Measurements from ENCODE around the gene QRICH1. TPM values are rescaled to one million over a fixed set of nuclear protein-coding genes. Genes with fewer than 3 reads are reported as not detected.

QRICH1 gene
- polyA plus RNA-seq, 12 donors: 46.8 to 246 (median 61.4) TPM

- DNase-seq: no peak
Observed at GRCh38 chr3:49034650-49035049, 59.2 kb downstream of the QRICH1 start.

GRCh38 chr3:49032646-49033304 lies 61.1 kb downstream of the QRICH1 start:
- no peak for DNase-seq

- DNase-seq: no peak
Observed at GRCh38 chr3:49030321-49030720, 63.5 kb downstream of the QRICH1 start.

DNA sequence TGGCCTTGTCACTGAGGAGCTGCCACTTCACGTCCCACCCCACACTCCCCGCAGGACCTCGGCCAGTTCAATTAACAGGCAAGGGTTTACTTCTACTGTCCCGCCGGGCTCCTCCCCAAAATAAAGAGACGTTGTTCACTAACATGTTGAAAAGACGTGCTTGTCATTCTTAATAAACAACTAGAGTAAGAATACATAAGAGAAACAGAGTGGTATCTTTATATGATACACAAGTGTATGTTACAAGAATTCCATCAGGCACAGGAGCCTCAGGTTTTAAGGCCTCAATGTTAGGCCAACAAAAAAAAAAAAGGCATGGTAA lies 64.3 kb downstream of the QRICH1 start:
- DNase-seq: no peak

DNA sequence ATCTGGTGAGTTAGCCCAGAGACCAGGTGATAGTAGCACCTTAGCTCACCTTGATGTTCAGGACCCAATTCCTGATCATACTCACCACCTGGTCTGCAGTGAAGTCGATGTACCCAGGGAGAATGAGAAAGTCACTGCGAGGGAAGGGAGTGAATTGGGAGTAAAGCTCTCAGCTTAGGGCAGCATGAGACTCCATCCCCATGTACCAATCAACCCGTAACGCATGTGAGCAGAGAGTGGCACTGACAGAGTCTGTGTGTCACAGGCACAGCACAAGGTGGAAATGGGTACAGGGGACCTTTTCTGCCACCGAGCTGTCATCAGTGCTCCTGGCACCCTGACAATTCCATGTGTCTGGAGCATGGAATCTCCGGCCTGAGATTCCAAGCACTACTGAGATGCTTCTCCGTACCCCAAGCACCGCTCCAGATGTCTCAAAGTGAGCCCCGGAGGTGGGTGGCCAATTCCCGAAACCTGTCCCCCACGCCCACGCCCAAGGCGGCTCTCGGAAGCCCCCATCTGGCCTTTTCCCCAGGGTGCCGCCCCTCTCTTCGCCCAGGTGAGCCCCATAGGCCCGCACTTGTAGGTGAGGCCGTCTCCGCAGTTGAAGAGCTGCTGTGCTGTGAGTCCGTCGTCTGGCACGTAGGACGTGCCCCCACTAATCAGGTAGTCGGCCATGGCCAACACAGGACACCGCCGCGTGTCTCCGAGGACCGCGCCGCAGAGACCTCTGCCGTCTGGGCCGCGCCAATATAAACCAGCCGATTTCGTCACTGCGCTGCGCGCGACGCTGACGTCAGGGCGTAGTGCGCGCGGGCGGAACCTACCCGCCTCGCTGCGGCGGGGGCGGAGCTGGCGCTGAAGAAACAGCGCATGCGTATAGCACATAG lies 65.0 kb downstream of the QRICH1 start, which contains the start of gene IMPDH2:
TSS of gene IMPDH2 (minus strand) at position 726 of the 890 bp plus-strand sequence. CDS start at position 678, 48 bp downstream.
- peak; percentile 95 for DNase-seq

DNA sequence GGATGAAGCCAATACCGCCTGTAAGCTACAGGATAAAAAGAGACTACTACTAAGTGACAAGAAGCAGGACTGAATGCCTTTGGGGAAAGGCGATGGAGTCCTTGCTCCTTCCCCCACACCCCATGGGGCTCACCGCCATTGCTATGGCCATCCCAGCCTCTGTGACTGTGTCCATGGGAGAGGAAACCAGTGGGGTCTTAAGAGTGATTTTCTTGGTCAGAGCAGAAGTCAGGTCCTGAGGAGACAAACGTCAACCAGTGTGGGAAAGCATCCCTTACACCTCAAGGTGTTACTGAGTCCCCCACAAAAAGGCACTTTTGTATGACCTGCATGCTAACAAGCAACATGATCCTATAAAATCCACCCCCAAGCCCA lies 65.6 kb downstream of the QRICH1 start:
- no peak for DNase-seq

- no peak for DNase-seq
Observed at GRCh38 chr3:49027634-49028033, 66.2 kb downstream of the QRICH1 start.

GRCh38 chr3:49026536-49026935 lies 67.3 kb downstream of the QRICH1 start:
- no peak for DNase-seq

GRCh38 chr3:49025793-49026520 lies 67.9 kb downstream of the QRICH1 start:
- no peak for DNase-seq

GRCh38 chr3:49025005-49025792 lies 68.7 kb downstream of the QRICH1 start:
- no peak for DNase-seq

- no peak for DNase-seq
Observed at GRCh38 chr3:49024449-49024848, 69.4 kb downstream of the QRICH1 start.

DNA sequence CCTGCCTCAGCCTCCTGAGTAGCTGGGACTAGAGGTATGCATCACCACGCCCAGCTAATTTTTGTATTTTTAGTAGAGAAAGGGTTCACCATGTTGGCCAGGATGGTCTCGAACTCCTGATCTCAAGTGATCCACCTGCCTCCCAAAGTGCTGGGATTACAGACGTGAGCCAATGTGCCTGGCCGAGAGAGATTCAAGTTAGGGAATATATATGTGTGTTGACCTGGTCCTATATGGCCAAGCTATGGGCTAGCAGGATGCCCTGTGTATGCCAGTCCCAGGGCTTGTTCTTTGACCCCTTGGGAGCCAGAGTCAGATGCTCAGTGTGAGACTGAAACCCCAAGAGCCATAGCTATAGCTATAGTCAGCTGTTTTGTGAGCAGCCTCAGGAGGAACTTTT lies 70.1 kb downstream of the QRICH1 start:
- no peak for DNase-seq

- no peak for DNase-seq
Observed at GRCh38 chr3:49022688-49023171, 71.1 kb downstream of the QRICH1 start.

- DNase-seq: peak; percentile 95
Observed at GRCh38 chr3:49021813-49022687, 71.8 kb downstream of the QRICH1 start, which contains the start of gene NDUFAF3. NDUFAF3 (plus strand) TSS chr3:49022121; CDS start chr3:49022145, 24 bp downstream.

- DNase-seq: peak; percentile 99
Observed at GRCh38 chr3:49021213-49021812, 72.6 kb downstream of the QRICH1 start.

- DNase-seq: no peak
Observed at GRCh38 chr3:49020330-49021212, 73.3 kb downstream of the QRICH1 start.

GRCh38 chr3:49019941-49020329 lies 73.9 kb downstream of the QRICH1 start:
- no peak for DNase-seq

DNA sequence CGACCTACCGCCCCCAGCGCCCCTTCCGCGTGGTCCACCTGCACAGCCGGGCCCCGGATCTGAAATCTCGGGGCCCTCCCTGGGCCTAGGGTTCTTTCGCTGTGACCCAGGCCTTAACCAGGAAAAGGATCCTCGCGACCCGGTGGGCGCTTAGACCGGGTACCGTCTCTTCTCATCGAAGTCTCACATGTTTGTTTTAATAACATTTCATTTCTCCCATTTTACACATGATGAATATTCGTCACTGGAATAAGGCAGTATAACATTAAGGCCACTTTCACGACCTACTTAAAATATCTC lies 75.2 kb downstream of the QRICH1 start:
- no peak for DNase-seq

Measured in muscle of arm (tissue), 12 donors.